Activated CD4-positive, alpha-beta T cell treated with anti-CD3 and anti-CD28 coated beads, Interleukin-2, amount 50 U/mL, for 4 hours (primary cell): Measurements from ENCODE around the gene WFIKKN2.

Source experiments
- DNase-seq, 2 experiments: peaks; one replicate each; pipeline ENCODE4 v3.0.0-alpha.2; 2020

WFIKKN2 gene

GRCh38 chr17:50813583-50813982, 21.8 kb upstream of the WFIKKN2 start:
- DNase-seq = no peak

GRCh38 chr17:50815400-50815799, 20.0 kb upstream of the WFIKKN2 start:
- DNase-seq = no peak

- no peak for DNase-seq
Observed at GRCh38 chr17:50816271-50816670, 19.1 kb upstream of the WFIKKN2 start.

- peak; percentile 45 to 53 for DNase-seq
Observed at GRCh38 chr17:50816771-50817751, 18.3 kb upstream of the WFIKKN2 start.

- no peak for DNase-seq
Observed at GRCh38 chr17:50817838-50818237, 17.5 kb upstream of the WFIKKN2 start.

- DNase-seq = no peak
Observed at GRCh38 chr17:50818261-50818660, 17.1 kb upstream of the WFIKKN2 start.

- no peak for DNase-seq
Observed at GRCh38 chr17:50818921-50819657, 16.3 kb upstream of the WFIKKN2 start.

GRCh38 chr17:50820651-50821050, 14.7 kb upstream of the WFIKKN2 start:
- DNase-seq = no peak

- DNase-seq = no peak
Observed at GRCh38 chr17:50822550-50822949, 12.8 kb upstream of the WFIKKN2 start.

- no peak for DNase-seq
Observed at GRCh38 chr17:50824429-50824828, 11.0 kb upstream of the WFIKKN2 start.

GRCh38 chr17:50825188-50825587, 10.2 kb upstream of the WFIKKN2 start:
- DNase-seq = no peak

GRCh38 chr17:50828508-50829170, 6.7 kb upstream of the WFIKKN2 start:
- no peak for DNase-seq

GRCh38 chr17:50829332-50829731, 6.1 kb upstream of the WFIKKN2 start:
- DNase-seq = no peak

- DNase-seq = no peak
Observed at GRCh38 chr17:50830352-50830751, 5.0 kb upstream of the WFIKKN2 start.

- DNase-seq = no peak
Observed at GRCh38 chr17:50830994-50831393, 4.4 kb upstream of the WFIKKN2 start.

GRCh38 chr17:50831471-50831928, 3.9 kb upstream of the WFIKKN2 start:
- no peak for DNase-seq

GRCh38 chr17:50832267-50832863, 3.0 kb upstream of the WFIKKN2 start:
- DNase-seq = no peak

GRCh38 chr17:50832864-50833381, 2.5 kb upstream of the WFIKKN2 start:
- DNase-seq = no peak

- no peak for DNase-seq
Observed at GRCh38 chr17:50833510-50834428, 1.6 kb upstream of the WFIKKN2 start.

- no peak for DNase-seq
Observed at GRCh38 chr17:50834429-50835300, 721 bp upstream of the WFIKKN2 start.
